Measurements from ENCODE around the gene PANK4. TPM values are rescaled to one million over a fixed set of nuclear protein-coding genes. Genes with fewer than 3 reads are reported as not detected.

The PANK4 gene
- total RNA-seq, 1 donor from 2014 or later = 26.3 TPM

GRCh38 chr1:2515763-2516080, 10.7 kb downstream of the PANK4 start:
- FAIRE-seq = no peak
- Histone ChIP-seq H3K27me3 (ENCODE audit: insufficient read depth, low read length) (no peaks in the 10 kb centered on the region), H3K4me1 (ENCODE audit: insufficient read depth, low read length) (no peaks in the 10 kb centered on the region), H4K20me1 (ENCODE audit: insufficient read depth, low read length) (peaks cover 25% of the 10 kb centered on the region), H3K79me2 (ENCODE audit: insufficient read depth, low read length) (peaks cover 2% of the 10 kb centered on the region), H2AFZ (ENCODE audit: low read depth, low read length) (no peak overlapping the region), H3K36me3 (ENCODE audit: insufficient read depth, low read length) (peaks cover 7% of the 10 kb centered on the region), H3K9me3 (ENCODE audit: insufficient read depth, low read depth, low read length) (no peaks in the 10 kb centered on the region), H3K27ac (ENCODE audit: low read depth, low read length) (no peak overlapping the region), H3K4me3 (ENCODE audit: insufficient read depth, low read depth, low read length) (no peak overlapping the region), H3K9ac (ENCODE audit: low read length) (no peak overlapping the region), H3K4me2 (ENCODE audit: low read length) (no peak overlapping the region)
- H3K27me3 Mint-ChIP-seq (ENCODE audit: low read depth, unreplicated experiment) = no peaks in the 10 kb centered on the region
- H3K36me3 Mint-ChIP-seq (ENCODE audit: low read depth, unreplicated experiment) = peaks cover under 1% of the 10 kb centered on the region
- DNase-seq (ENCODE audit: low read depth) = no peak
- no peak overlapping the region for H3K4me3 Mint-ChIP-seq (ENCODE audit: unreplicated experiment)
- H3K9me3 Mint-ChIP-seq (ENCODE audit: unreplicated experiment) = no peaks in the 10 kb centered on the region
- no peak for TF ChIP-seq EZH2 (IDR thresholded peaks at IDR 0.05; ENCODE audit: insufficient read depth, low read length)
- TF ChIP-seq, protein P1, sequence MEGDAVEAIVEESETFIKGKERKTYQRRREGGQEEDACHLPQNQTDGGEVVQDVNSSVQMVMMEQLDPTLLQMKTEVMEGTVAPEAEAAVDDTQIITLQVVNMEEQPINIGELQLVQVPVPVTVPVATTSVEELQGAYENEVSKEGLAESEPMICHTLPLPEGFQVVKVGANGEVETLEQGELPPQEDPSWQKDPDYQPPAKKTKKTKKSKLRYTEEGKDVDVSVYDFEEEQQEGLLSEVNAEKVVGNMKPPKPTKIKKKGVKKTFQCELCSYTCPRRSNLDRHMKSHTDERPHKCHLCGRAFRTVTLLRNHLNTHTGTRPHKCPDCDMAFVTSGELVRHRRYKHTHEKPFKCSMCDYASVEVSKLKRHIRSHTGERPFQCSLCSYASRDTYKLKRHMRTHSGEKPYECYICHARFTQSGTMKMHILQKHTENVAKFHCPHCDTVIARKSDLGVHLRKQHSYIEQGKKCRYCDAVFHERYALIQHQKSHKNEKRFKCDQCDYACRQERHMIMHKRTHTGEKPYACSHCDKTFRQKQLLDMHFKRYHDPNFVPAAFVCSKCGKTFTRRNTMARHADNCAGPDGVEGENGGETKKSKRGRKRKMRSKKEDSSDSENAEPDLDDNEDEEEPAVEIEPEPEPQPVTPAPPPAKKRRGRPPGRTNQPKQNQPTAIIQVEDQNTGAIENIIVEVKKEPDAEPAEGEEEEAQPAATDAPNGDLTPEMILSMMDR (IDR thresholded peaks at IDR 0.05; ENCODE audit: insufficient read depth, low read depth, low read length) = no peak
- H3K27ac Mint-ChIP-seq (ENCODE audit: unreplicated experiment) = no peak overlapping the region
- no peaks in the 10 kb centered on the region for H3K4me1 Mint-ChIP-seq (ENCODE audit: low read depth, unreplicated experiment)

DNA sequence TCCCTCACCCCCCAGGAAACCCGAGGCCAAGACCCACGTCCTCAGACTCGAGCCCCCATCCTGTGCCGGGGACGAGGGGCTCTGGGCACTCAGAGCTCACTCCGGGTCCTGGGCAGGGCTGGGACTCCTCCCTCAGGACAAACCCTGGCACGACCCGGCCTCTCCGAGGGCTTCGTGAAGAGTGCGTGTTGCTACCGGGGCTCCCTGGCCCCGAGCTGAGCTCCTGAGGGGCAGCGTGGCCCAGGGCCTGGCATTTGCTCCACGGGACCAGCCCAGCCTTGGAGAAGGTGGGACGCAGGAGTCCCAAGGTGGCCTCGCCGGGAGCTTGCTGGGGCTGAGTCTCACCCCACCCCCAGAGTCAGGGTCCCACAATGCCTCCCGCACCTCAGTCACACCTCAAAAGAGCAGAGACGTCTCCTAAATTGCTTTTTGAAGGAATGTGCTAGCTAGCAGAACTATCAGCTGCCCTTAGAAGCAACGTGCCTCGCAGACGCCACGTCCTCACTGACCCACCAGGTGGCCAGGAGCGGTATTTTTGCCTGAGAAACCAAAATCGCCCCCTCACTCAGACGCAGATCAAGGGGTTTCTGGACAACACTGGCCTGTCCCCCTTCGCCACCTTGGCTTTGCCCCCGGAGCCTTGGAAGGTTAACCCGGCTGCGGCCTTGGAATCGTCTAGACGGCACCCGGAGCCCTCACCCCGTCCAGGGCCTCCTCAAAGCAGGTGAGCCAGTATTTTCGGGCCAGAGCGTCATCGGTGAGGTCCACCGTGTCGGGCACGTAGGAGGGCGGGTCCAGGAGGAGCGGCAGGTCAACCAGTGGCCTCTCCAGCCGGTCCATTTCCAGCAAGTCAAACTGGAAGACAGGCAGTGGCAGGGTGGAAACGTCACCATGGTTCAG, 11.3 kb downstream of the PANK4 start:
- Histone ChIP-seq H3K9ac (ENCODE audit: low read length) (no peak overlapping the region), H3K4me2 (ENCODE audit: low read length) (no peak overlapping the region), H3K36me3 (ENCODE audit: insufficient read depth, low read length) (peaks cover 7% of the 10 kb centered on the region), H3K27me3 (ENCODE audit: insufficient read depth, low read length) (no peaks in the 10 kb centered on the region), H3K79me2 (ENCODE audit: insufficient read depth, low read length) (no peaks in the 10 kb centered on the region), H3K4me3 (ENCODE audit: insufficient read depth, low read depth, low read length) (no peak overlapping the region), H3K9me3 (ENCODE audit: insufficient read depth, low read depth, low read length) (no peaks in the 10 kb centered on the region), H2AFZ (ENCODE audit: low read depth, low read length) (no peak overlapping the region), H3K4me1 (ENCODE audit: insufficient read depth, low read length) (no peaks in the 10 kb centered on the region), H3K27ac (ENCODE audit: low read depth, low read length) (no peak overlapping the region), H4K20me1 (ENCODE audit: insufficient read depth, low read length) (peaks cover 22% of the 10 kb centered on the region)
- H3K9me3 Mint-ChIP-seq (ENCODE audit: unreplicated experiment) = no peaks in the 10 kb centered on the region
- no peak overlapping the region for H3K4me3 Mint-ChIP-seq (ENCODE audit: unreplicated experiment)
- no peaks in the 10 kb centered on the region for H3K4me1 Mint-ChIP-seq (ENCODE audit: low read depth, unreplicated experiment)
- no peaks in the 10 kb centered on the region for H3K36me3 Mint-ChIP-seq (ENCODE audit: low read depth, unreplicated experiment)
- DNase-seq (ENCODE audit: low read depth) (no peak), FAIRE-seq (no peak)
- no peak overlapping the region for H3K27ac Mint-ChIP-seq (ENCODE audit: unreplicated experiment)
- H3K27me3 Mint-ChIP-seq (ENCODE audit: low read depth, unreplicated experiment) = no peaks in the 10 kb centered on the region
- TF ChIP-seq, protein P1 (IDR thresholded peaks at IDR 0.05; ENCODE audit: insufficient read depth, low read depth, low read length) = no peak
- TF ChIP-seq EZH2 (IDR thresholded peaks at IDR 0.05; ENCODE audit: insufficient read depth, low read length) = no peak
